Lung (tissue), 12 donors: ENCODE results near the gene FBXO41. TPM values are rescaled to one million over a fixed set of nuclear protein-coding genes. Genes with fewer than 3 reads are reported as not detected.

Source experiments
- ATAC-seq: fragments of 200-7000 bp; cut with Tn5 transposase; one replicate; pipeline ENCODE4 v1.9.1; 2020; ENCODE audit warnings: moderate number of reproducible peaks; ENCODE audit not compliant: insufficient read depth, low FRiP score
- DNase-seq, 3 donors: peaks; one replicate each; pipeline ENCODE4 v3.0.0-alpha.2; 2013 to 2017
- H3K27ac ChIP-seq, 2 donors: one replicate each; pipeline ENCODE4 v1.5.1; 2013; ENCODE audit warnings: mild to moderate bottlenecking in 2 of 2, moderate library complexity in 2 of 2, control low read depth in 1 of 2, inconsistent platforms in 1 of 2, low read depth in 1 of 2, low read length in 1 of 2
- H3K27me3 ChIP-seq, 3 donors: one replicate each; pipeline ENCODE4 v1.5.1; 2013; ENCODE audit warnings: low read length in 2 of 3; ENCODE audit not compliant: control insufficient read depth in 3 of 3, insufficient read depth in 3 of 3
- H3K36me3 ChIP-seq, 4 donors: one replicate each; pipeline ENCODE4 v1.5.1; 2013; ENCODE audit warnings: low read length in 4 of 4, mild to moderate bottlenecking in 1 of 4, moderate library complexity in 1 of 4; ENCODE audit not compliant: control insufficient read depth in 4 of 4, insufficient read depth in 4 of 4
- H3K4me1 ChIP-seq, 5 donors: one replicate each; pipeline ENCODE4 v1.5.1; 2013; ENCODE audit warnings: low read length in 5 of 5, mild to moderate bottlenecking in 2 of 5, moderate library complexity in 1 of 5; ENCODE audit not compliant: control insufficient read depth in 5 of 5, insufficient read depth in 5 of 5
- H3K4me3 ChIP-seq: one replicate; pipeline ENCODE4 v1.5.1; 2013; ENCODE audit warnings: mild to moderate bottlenecking, control low read depth, moderate library complexity
- H3K9ac ChIP-seq, 2 donors: one replicate each; pipeline ENCODE4 v1.5.1; 2013; ENCODE audit warnings: low read length in 2 of 2, control low read depth in 1 of 2; ENCODE audit not compliant: insufficient read depth in 1 of 2
- H3K9me3 ChIP-seq, 4 donors: one replicate each; pipeline ENCODE4 v1.5.1; 2013; ENCODE audit warnings: low read length in 3 of 4, mild to moderate bottlenecking in 1 of 4, moderate library complexity in 1 of 4; ENCODE audit not compliant: control insufficient read depth in 4 of 4, insufficient read depth in 3 of 4
- WGBS, 2 donors: extraction: QIAGEN DNeasy Blood & Tissue Kit; methylation state at CpG; one replicate each; pipeline ENCODE4 v1.1.7; 2013; 5-methylcytosine and 5-hydroxymethylcytosine counted together
- polyA plus RNA-seq, 2 donors: library from polyadenylated mRNA; stranded (reverse); fragments of 200-250 nt; gene quantifications; one replicate each; pipeline ENCODE4 v1.2.1, GENCODE V29; 2013
- total RNA-seq, 2 donors: library from RNA; depleted of rRNA in 1 of 2; stranded (reverse); fragments of >200 nt in 1 of 2; gene quantifications; one replicate each; pipeline ENCODE4 v1.2.1, GENCODE V29; 2014 to 2021
- TF ChIP-seq, protein P1 (sequence below): IDR thresholded peaks from 2 replicates; pipeline ENCODE4 v1.5.1; 2012; ENCODE audit warnings: mild to moderate bottlenecking; ENCODE audit errors: control extremely low read depth, extremely low read depth
- donor health status: control.
- donor health status: control.
- donor health status: Bipolar disorder and iron deficiency.
- donor health status: healthy.
- donor health status: DM: yes; HTN: yes; CAD: no.

The FBXO41 gene
- total and polyA plus RNA-seq, 4 donors: 0.93 to 5.0 (median 1.7) TPM

DNA sequence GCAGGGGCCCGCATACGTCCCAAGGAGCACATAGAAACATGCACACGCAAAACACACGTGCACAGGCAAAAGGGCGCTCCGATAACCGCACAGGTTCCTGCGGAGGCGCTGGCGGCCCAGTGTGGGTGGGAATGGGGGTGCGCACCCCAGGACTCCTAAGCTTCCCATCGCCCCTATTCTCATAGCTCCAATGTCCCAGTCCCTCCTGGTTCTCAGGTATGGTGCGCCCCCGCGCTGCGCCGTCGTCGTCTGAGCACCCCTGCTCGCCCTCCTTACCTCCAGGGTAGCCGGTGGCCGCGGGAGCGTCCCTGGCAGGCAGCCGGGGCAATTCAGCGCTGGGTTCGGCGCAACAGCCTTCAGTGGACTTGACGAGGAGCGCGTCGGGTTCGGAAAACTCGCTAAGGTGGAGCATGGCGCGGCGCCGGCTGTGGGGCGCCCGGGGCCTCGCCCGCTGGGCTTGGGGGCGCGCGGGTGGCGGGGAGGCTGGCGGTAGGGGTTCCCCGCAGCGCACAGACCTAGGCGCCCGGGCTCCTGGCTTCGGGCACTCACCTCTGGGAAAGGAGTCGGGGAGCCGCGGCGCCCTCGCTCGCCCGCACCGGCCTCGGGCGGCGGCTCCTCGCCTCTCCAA, 8.7 kb upstream of the FBXO41 start:
- 4% methylated on average over 64 of the region's 64 CpGs for WGBS, 2 donors
- ATAC-seq (no peak), DNase-seq (no peak)
- Histone ChIP-seq H3K27me3 (peaks cover 28 to 84% (median 62%) of the 10 kb centered on the region in 3 donors), H3K36me3 (no peaks in the 10 kb centered on the region), H3K27ac (no peak overlapping the region), H3K9me3 (peaks cover 0 to 13% (median 0%) of the 10 kb centered on the region in 4 donors), H3K4me3 (peak overlapping the region; percentile 33), H3K4me1 (peaks cover 0 to 19% (median 0%) of the 10 kb centered on the region in 5 donors), H3K9ac (no peak overlapping the region)
- TF ChIP-seq, protein P1, sequence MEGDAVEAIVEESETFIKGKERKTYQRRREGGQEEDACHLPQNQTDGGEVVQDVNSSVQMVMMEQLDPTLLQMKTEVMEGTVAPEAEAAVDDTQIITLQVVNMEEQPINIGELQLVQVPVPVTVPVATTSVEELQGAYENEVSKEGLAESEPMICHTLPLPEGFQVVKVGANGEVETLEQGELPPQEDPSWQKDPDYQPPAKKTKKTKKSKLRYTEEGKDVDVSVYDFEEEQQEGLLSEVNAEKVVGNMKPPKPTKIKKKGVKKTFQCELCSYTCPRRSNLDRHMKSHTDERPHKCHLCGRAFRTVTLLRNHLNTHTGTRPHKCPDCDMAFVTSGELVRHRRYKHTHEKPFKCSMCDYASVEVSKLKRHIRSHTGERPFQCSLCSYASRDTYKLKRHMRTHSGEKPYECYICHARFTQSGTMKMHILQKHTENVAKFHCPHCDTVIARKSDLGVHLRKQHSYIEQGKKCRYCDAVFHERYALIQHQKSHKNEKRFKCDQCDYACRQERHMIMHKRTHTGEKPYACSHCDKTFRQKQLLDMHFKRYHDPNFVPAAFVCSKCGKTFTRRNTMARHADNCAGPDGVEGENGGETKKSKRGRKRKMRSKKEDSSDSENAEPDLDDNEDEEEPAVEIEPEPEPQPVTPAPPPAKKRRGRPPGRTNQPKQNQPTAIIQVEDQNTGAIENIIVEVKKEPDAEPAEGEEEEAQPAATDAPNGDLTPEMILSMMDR: no peak

DNA sequence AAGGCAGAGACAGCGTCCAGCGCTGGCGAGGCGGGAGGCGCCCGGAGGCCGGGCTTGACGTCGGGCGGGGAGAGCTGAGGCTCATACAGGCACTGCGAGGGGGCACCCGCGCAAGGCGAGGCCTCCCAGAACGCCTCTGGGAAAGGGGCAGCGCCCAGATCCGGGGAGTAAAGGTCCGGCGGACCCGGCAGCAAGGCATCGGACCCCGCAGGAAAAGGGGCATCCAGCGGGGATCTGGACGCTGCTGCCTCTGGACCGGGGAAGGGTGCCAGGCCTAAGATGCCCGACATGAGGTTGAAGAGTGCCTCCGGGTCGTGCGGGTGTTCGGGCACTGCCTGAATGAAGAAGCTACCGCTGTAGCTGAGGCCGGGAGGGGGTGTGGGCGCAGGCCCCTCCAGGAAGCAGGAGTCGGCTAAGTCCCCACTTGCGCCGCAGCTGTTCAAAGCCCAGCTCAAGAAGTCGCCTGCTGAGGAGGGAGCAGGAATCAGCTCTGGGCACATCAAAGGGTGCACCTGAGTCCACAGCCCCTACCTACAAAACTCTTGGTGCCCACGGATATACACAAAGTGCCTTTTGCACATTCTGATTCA, 8.1 kb upstream of the FBXO41 start:
- no peak overlapping the region for H3K4me3 ChIP-seq
- no peak overlapping the region for H3K27ac ChIP-seq
- H3K27me3 ChIP-seq: peaks cover 28 to 82% (median 62%) of the 10 kb centered on the region in 3 donors
- no peak for ATAC-seq
- no peak for DNase-seq
- TF ChIP-seq, protein P1: no peak
- no peak overlapping the region for H3K9ac ChIP-seq
- H3K4me1 ChIP-seq: peaks cover 0 to 19% (median 0%) of the 10 kb centered on the region in 5 donors
- no peaks in the 10 kb centered on the region for H3K36me3 ChIP-seq
- WGBS, 2 donors: 6% methylated on average over 28 to 38 of the region's 38 CpGs
- H3K9me3 ChIP-seq: peaks cover 0 to 13% (median 0%) of the 10 kb centered on the region in 4 donors

- H3K4me3 ChIP-seq: no peak overlapping the region
- DNase-seq: peak in 1 of 3 donors; percentile 4
- H3K27me3 ChIP-seq: peaks cover 32 to 82% (median 58%) of the 10 kb centered on the region in 3 donors
- ATAC-seq: no peak
- TF ChIP-seq, protein P1: no peak
- peaks cover 0 to 13% (median 0%) of the 10 kb centered on the region in 4 donors for H3K9me3 ChIP-seq
- 1 to 5% methylated on average over 59 to 82 of the region's 82 CpGs for WGBS, 2 donors
- H3K4me1 ChIP-seq: peaks cover 0 to 19% (median 0%) of the 10 kb centered on the region in 5 donors
- H3K27ac ChIP-seq: no peak overlapping the region
- no peaks in the 10 kb centered on the region for H3K36me3 ChIP-seq
- H3K9ac ChIP-seq: no peak overlapping the region
Observed at GRCh38 chr2:73291461-73292315, 7.4 kb upstream of the FBXO41 start.
